GM18498 (cell line): ENCODE results near the gene FOXB2.
"Not testable (repeated sequence)": the region's sequence is repeated elsewhere in the genome, so short reads cannot be mapped to it uniquely, and the experiment has no call there.

Experiments
- ATAC-seq: cut with Tn5 transposase; IDR thresholded peaks from one replicate; pipeline ENCODE4 v1.9.1; 2021; ENCODE audit warnings: mild to moderate bottlenecking, moderate library complexity; ENCODE audit not compliant: unreplicated experiment

Gene FOXB2

DNA sequence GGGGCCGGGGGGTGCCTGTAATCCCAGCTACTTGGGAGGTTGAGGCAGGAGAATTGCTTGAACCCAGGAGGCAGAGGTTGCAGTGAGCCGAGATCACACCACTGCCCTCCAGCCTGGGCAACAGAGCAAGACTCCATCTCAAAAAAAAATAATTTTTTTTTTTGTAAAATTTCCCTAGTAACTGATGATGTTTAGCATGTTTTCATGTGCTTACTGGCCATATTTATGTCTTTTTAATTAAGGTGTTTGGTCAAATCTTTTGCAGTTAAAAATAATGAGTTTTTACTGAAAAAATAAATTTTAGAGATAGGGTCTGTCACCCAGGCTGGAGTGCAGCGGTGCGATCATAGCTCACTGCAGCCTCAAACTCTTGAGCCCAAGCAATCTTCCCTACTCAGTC is 24.3 kb downstream of the FOXB2 start:
- ATAC-seq = not testable (repeated sequence)

DNA sequence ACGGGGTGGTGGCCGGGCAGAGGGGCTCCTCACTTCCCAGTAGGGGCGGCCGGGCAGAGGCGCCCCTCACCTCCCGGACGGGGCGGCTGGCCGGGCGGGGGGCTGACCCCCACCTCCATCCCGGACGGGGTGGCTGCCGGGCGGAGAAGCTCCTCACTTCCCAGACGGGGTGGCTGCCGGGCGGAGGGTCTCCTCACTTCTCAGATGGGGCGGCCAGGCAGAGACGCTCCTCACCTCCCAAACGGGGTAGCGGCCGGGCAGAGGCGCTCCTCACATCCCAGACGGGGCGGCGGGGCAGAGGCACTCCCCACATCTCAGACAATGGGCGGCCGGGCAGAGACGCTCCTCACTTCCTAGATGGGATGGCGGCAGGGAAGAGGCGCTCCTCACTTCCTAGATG is 41.2 kb downstream of the FOXB2 start:
- not testable (repeated sequence) for ATAC-seq

DNA sequence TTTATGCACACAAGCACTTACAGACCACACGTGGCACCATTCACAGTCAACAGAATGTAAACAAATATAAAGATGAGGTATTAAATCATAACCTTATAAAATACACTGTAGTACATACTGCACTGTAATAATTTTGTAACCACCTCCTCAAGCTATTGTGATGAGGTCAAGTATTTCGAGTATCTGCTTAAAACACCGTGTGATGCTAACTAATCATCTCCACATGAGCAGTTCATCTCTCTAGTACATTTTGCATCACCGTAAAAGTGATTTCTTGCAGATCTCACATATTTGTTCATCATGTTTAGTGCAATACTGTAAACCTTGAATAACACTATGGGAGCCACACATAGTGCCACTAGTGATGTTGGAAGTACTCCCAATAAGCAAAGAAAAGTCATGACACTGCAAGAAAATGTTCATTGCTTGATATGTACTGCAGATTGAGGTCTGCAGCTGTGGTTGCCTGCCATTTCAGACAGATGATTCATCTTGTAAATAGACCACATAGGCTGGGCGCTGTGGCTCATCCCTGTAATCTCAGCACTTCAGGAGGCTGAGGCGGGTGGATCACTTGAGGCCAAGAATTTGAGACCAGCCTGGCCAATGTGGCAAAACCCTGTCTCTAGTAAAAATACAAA is 44.3 kb downstream of the FOXB2 start:
- no peak for ATAC-seq

DNA sequence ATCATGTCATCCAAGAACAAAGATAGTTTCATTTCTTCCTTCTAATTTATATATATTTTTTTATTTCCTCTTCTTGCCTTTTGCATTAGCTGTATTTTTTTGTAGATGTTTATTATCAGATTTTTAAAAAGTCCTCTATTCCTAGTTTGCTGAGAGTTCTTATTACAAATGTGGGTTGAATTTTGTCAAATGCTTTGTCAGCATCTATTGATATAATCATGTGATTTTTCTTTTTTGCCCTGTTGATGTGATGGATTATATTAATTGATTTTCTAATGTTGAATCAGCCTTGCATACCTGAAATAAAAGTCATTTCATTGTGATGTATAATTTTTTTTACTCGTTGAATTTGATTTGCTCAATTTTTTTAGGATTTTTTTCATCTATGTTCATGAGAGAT is 46.9 kb downstream of the FOXB2 start:
- no peak for ATAC-seq
